Astrocyte of the spinal cord (primary cell): Measurements from ENCODE around the gene MACROH2A1.

Experiments used
- DNase-seq: peaks from one replicate; pipeline ENCODE4 v3.0.0; 2011; ENCODE audit warnings: low read depth, low spot score
- H3K4me3 ChIP-seq: 2 replicates; pipeline ENCODE4 v1.5.1; 2011; ENCODE audit warnings: low read depth, mild to moderate bottlenecking, low read length, moderate library complexity
- CTCF ChIP-seq: IDR thresholded peaks from 2 replicates; pipeline ENCODE4 v1.5.1; 2012; ENCODE audit warnings: low read depth, mild to moderate bottlenecking, low read length, inconsistent platforms
- in situ Hi-C: cut with HindIII; loops from 2 replicates; pipeline ENCODE4 v1.10.0; 2017; ENCODE audit warnings: low sequenced_read_pairs

Gene MACROH2A1

DNA sequence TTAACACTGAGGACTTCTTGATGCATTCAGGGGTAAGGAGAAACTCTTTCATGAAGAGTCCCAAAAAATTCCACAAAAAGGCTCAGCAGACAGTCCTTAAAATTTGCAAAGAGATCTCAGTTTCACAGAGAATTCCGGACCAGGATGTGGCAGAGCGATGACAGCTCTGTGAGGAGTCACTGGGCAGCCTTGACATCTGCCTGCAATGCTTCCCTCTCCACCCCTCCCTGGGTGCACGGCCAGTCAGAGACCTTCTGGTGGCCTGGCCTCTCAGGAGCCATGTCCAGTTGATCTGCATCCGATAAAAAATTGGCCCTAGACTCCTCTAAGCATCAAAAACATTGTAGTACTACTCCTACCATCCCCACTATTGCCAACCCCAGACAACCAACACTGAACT lies 76.8 kb downstream of the MACROH2A1 start:
- no peak for TF ChIP-seq CTCF
- H3K4me3 ChIP-seq: no peak overlapping the region
- in situ Hi-C loops: no loop called here
- DNase-seq: no peak

GRCh38 chr5:135320718-135321484 lies 78.1 kb downstream of the MACROH2A1 start:
- no peak overlapping the region for H3K4me3 ChIP-seq
- no peak for TF ChIP-seq CTCF
- no peak for DNase-seq
- in situ Hi-C loops: no loop called here

- in situ Hi-C loops: no loop called here
- TF ChIP-seq CTCF: peak; percentile 23
- DNase-seq: no peak
- no peak overlapping the region for H3K4me3 ChIP-seq
Observed at GRCh38 chr5:135319928-135320606, 79.0 kb downstream of the MACROH2A1 start.

- in situ Hi-C loops: no loop called here
- no peak overlapping the region for H3K4me3 ChIP-seq
- TF ChIP-seq CTCF: no peak
- DNase-seq: no peak
Observed at GRCh38 chr5:135319458-135319857, 79.6 kb downstream of the MACROH2A1 start.

DNA sequence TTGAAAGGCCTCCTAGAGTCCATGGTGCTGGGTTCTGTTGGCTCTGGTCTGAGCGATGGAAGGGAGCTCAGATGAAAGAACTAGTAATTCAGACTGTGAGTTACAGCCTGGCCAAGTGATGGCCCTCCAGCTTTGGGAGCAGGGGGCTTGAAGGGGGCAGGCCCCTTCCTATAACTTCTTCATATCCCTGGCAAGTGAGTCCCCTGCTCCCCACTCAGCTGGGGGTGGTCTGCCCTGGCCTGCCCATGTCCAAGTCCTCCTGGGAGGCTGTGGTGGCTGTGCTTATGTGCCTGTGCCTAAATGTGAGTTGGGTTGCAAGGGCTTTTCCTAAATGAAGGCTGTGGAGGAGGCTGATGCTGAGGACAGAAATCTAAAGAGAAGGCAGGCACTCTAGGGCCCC lies 80.1 kb downstream of the MACROH2A1 start:
- DNase-seq: no peak
- no peak overlapping the region for H3K4me3 ChIP-seq
- TF ChIP-seq CTCF: no peak
- in situ Hi-C loops: no loop called here

DNA sequence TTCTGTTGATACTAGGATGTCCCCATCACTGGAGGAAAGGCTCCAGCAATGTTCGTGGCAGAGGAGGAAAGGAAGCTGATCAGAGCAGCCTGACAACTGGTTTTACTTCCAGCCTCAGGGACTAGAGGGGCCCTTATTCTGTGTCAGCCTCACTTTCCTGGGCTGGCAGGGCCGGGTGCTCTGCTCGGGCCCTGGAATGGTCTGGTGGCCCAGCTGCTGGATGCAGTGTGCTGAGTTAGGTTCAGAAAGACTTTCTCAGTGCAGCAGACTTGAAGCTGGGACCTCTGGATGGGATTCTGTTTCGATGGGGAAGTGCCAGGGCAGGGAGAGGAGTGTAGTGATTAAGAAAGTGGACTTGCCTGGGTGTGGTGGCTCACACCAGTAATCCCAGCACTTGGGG lies 81.0 kb downstream of the MACROH2A1 start:
- in situ Hi-C loops: no loop called here
- no peak overlapping the region for H3K4me3 ChIP-seq
- TF ChIP-seq CTCF: no peak
- DNase-seq: no peak
